CD14-positive monocyte (primary cell): ENCODE data around the gene PTPRN2. TPM values are rescaled to one million over a fixed set of nuclear protein-coding genes. Genes with fewer than 3 reads are reported as not detected.

ENCODE experiments used
- DNase-seq, 3 donors: peaks; one replicate each; pipeline ENCODE4 v3.0.0-alpha.2; 2011 to 2022
- H2AFZ ChIP-seq: 2 replicates; pipeline ENCODE4 v1.6.0; 2012; ENCODE audit warnings: mild to moderate bottlenecking, low read depth, low read length, inconsistent platforms; ENCODE audit not compliant: insufficient read depth, poor library complexity, severe bottlenecking
- H3K27ac ChIP-seq, 2 donors: 1 replicate in 1 of 2; 2 replicates in 1 of 2; pipeline ENCODE4 v1.5.1; 2012 to 2013; ENCODE audit warnings: low read length in 2 of 2, control low read depth in 1 of 2, inconsistent platforms in 1 of 2, low read depth in 1 of 2, mild to moderate bottlenecking in 1 of 2
- H3K27me3 ChIP-seq, 2 donors: one replicate each; pipeline versions ENCODE4 v1.6.0 to v1.6.1; 2011 to 2013; ENCODE audit warnings: low read length in 2 of 2; ENCODE audit not compliant: control insufficient read depth in 2 of 2, insufficient read depth in 2 of 2
- H3K36me3 ChIP-seq, 2 donors: replicated peaks in 1 of 2; 1 replicate in 1 of 2; 2 replicates in 1 of 2; pipeline versions ENCODE4 v1.5.1 to v1.6.1; 2012 to 2013; ENCODE audit warnings: low read length in 2 of 2, control low read depth in 1 of 2, inconsistent platforms in 1 of 2, mild to moderate bottlenecking in 1 of 2; ENCODE audit not compliant: insufficient read depth in 2 of 2, control insufficient read depth in 1 of 2
- H3K4me1 ChIP-seq, 2 donors: 1 replicate in 1 of 2; 2 replicates in 1 of 2; pipeline versions ENCODE4 v1.5.1 to v1.6.1; 2012 to 2013; ENCODE audit warnings: low read length in 2 of 2, control low read depth in 1 of 2, inconsistent platforms in 1 of 2, mild to moderate bottlenecking in 1 of 2, moderate library complexity in 1 of 2; ENCODE audit not compliant: insufficient read depth in 2 of 2, control insufficient read depth in 1 of 2
- H3K4me2 ChIP-seq: replicated peaks from 2 replicates; pipeline ENCODE3; 2012; ENCODE audit warnings: low read length, moderate library complexity, mild to moderate bottlenecking; ENCODE audit not compliant: poor library complexity, severe bottlenecking; ENCODE audit errors: extremely low read depth
- H3K4me3 ChIP-seq, 3 experiments: fragments of 200-600 bp in 1 of 3; sonication (generic) in 1 of 3; replicated peaks in 1 of 3; 1 replicate in 2 of 3; 2 replicates in 1 of 3; pipeline ENCODE4 v1.5.1; 2011 to 2013; ENCODE audit warnings: low read length in 3 of 3, mild to moderate bottlenecking in 3 of 3, control low read depth in 2 of 3, low read depth in 2 of 3, inconsistent platforms in 1 of 3, moderate library complexity in 1 of 3
- H3K79me2 ChIP-seq: 2 replicates; pipeline ENCODE4 v1.6.0; 2012; ENCODE audit warnings: mild to moderate bottlenecking, control low read depth, inconsistent platforms, low read length, moderate library complexity; ENCODE audit not compliant: insufficient read depth
- H3K9ac ChIP-seq: 2 replicates; pipeline ENCODE4 v1.6.0; 2017; ENCODE audit warnings: low read length, mild to moderate bottlenecking; ENCODE audit not compliant: insufficient read depth, poor library complexity, severe bottlenecking
- H3K9me3 ChIP-seq, 2 donors: replicated peaks in 1 of 2; 1 replicate in 1 of 2; 2 replicates in 1 of 2; pipeline versions ENCODE4 v1.5.1 to v1.6.1; 2012 to 2013; ENCODE audit warnings: low read length in 2 of 2, control low read depth in 1 of 2; ENCODE audit not compliant: control insufficient read depth in 1 of 2, insufficient read depth in 1 of 2
- H4K20me1 ChIP-seq: 2 replicates; pipeline ENCODE4 v1.6.0; 2012; ENCODE audit warnings: mild to moderate bottlenecking, low read length, control low read depth, moderate library complexity; ENCODE audit not compliant: insufficient read depth
- H3K27ac Mint-ChIP-seq, 7 donors: one replicate each; pipeline ENCODE4 v1.8.0; 2020; ENCODE audit warnings: mild to moderate bottlenecking in 7 of 7, mixed read lengths in 7 of 7, moderate library complexity in 6 of 7, inconsistent platforms in 2 of 7
- H3K27me3 Mint-ChIP-seq, 3 donors: one replicate each; pipeline ENCODE4 v1.8.0; 2021 to 2022; ENCODE audit warnings: low read depth in 3 of 3, mild to moderate bottlenecking in 3 of 3, mixed read lengths in 3 of 3, moderate library complexity in 3 of 3, inconsistent platforms in 1 of 3
- H3K36me3 Mint-ChIP-seq, 2 donors: one replicate each; pipeline ENCODE4 v1.8.0; 2020; ENCODE audit warnings: mixed read lengths in 2 of 2, inconsistent platforms in 1 of 2, mild to moderate bottlenecking in 1 of 2
- H3K4me1 Mint-ChIP-seq: one replicate; pipeline ENCODE4 v1.8.0; 2020; ENCODE audit warnings: mild to moderate bottlenecking, mixed read lengths
- H3K4me3 Mint-ChIP-seq, 2 donors: one replicate each; pipeline ENCODE4 v1.8.0; 2020; ENCODE audit warnings: mild to moderate bottlenecking in 2 of 2, mixed read lengths in 2 of 2, moderate library complexity in 1 of 2
- H3K9me3 Mint-ChIP-seq, 7 donors: one replicate each; pipeline ENCODE4 v1.8.0; 2020 to 2022; ENCODE audit warnings: mixed read lengths in 7 of 7, mild to moderate bottlenecking in 6 of 7, moderate library complexity in 6 of 7, inconsistent platforms in 2 of 7
- WGBS: methylation state at CpG from one replicate; pipeline ENCODE4 v1.1.5; 2013; ENCODE audit warnings: missing lambda C conversion rate; ENCODE audit not compliant: insufficient coverage; 5-methylcytosine and 5-hydroxymethylcytosine counted together
- intact Hi-C, 2 donors: fragments of 100-400 bp; cut with micrococcal nuclease; formaldehyde crosslinking; loops; one replicate each; pipeline versions ENCODE4 v1.15.0 to v1.15.1; 2023
- polyA plus RNA-seq, 3 donors: library from polyadenylated mRNA; depleted of rRNA in 1 of 3; unstranded in 2 of 3; stranded (reverse) in 1 of 3; fragments of 300-500 nt in 2 of 3; fragments of >200 nt in 1 of 3; fragmentation: Illumina TruSeq in 2 of 3; gene quantifications; 1 replicate in 2 of 3; 2 replicates in 1 of 3; pipeline ENCODE4 v1.2.3, GENCODE V29; 2012 to 2021
- TF ChIP-seq, protein P1 (sequence below): fragments of 200-600 bp; IDR thresholded peaks from one replicate; pipeline ENCODE4 v1.8.0; 2022; ENCODE audit warnings: antibody characterized with exemption, mild to moderate bottlenecking

Gene PTPRN2
- polyA plus RNA-seq, 3 donors: 0.25 to 1.4 (median 0.97) TPM

DNA sequence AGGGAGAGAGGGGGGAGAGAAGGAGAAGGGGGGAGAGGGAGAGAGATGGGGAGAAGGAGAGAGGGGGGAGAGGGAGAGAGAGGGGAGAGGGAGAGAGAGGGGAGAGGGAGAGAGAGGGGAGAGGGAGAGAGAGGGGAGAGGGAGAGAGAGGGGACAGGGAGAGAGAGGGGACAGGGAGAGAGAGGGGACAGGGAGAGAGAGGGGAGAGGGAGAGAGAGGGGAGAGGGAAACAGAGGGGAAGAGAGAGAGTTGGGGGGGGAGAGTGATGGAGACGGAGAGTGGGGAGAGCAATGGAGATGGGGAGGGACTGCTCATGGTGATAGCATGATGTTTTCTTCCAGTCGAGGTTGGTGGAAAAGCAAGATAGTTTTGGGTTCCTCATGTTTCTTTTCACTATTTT lies 1078.4 kb downstream of the PTPRN2 start:
- no peak overlapping the region for H3K9ac ChIP-seq
- peaks cover 14 to 28% (median 20%) of the 10 kb centered on the region in 3 donors for H3K27me3 Mint-ChIP-seq
- H3K4me3 Mint-ChIP-seq: no peak overlapping the region

GRCh38 chr7:157508477-157508881 lies 1079.1 kb downstream of the PTPRN2 start:
- H3K4me1 Mint-ChIP-seq: peaks cover 8% of the 10 kb centered on the region
- Histone ChIP-seq H3K27me3 (peaks cover 0 to 9% of the 10 kb centered on the region in 2 donors), H3K36me3 (no peaks in the 10 kb centered on the region), H3K4me1 (peaks cover 8 to 9% of the 10 kb centered on the region in 2 donors), H3K79me2 (no peaks in the 10 kb centered on the region), H3K27ac (no peak overlapping the region), H2AFZ (no peak overlapping the region), H3K9ac (no peak overlapping the region), H4K20me1 (no peaks in the 10 kb centered on the region), H3K9me3 (peaks cover 13 to 17% of the 10 kb centered on the region in 2 donors), H3K4me3 (no peak overlapping the region), H3K4me2 (no peak overlapping the region)
- peak overlapping the region in 1 of 7 donors; percentile 83 for H3K27ac Mint-ChIP-seq
- 86% methylated on average over 11 of the region's 11 CpGs for WGBS
- H3K9me3 Mint-ChIP-seq: peaks cover 3 to 27% (median 18%) of the 10 kb centered on the region in 7 donors
- DNase-seq: no peak
- peaks cover 14 to 31% (median 24%) of the 10 kb centered on the region in 3 donors for H3K27me3 Mint-ChIP-seq
- TF ChIP-seq, protein P1, sequence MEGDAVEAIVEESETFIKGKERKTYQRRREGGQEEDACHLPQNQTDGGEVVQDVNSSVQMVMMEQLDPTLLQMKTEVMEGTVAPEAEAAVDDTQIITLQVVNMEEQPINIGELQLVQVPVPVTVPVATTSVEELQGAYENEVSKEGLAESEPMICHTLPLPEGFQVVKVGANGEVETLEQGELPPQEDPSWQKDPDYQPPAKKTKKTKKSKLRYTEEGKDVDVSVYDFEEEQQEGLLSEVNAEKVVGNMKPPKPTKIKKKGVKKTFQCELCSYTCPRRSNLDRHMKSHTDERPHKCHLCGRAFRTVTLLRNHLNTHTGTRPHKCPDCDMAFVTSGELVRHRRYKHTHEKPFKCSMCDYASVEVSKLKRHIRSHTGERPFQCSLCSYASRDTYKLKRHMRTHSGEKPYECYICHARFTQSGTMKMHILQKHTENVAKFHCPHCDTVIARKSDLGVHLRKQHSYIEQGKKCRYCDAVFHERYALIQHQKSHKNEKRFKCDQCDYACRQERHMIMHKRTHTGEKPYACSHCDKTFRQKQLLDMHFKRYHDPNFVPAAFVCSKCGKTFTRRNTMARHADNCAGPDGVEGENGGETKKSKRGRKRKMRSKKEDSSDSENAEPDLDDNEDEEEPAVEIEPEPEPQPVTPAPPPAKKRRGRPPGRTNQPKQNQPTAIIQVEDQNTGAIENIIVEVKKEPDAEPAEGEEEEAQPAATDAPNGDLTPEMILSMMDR: no peak
- H3K4me3 Mint-ChIP-seq: no peak overlapping the region
- no peaks in the 10 kb centered on the region for H3K36me3 Mint-ChIP-seq
- intact Hi-C loops: no loop called here

More for the DNA sequence above, 1078.4 kb downstream of the PTPRN2 start:
- Histone ChIP-seq H3K4me3 (no peak overlapping the region), H3K9me3 (peaks cover 11 to 17% of the 10 kb centered on the region in 2 donors), H4K20me1 (no peaks in the 10 kb centered on the region), H3K4me1 (peaks cover 7 to 9% of the 10 kb centered on the region in 2 donors), H3K79me2 (no peaks in the 10 kb centered on the region), H3K36me3 (no peaks in the 10 kb centered on the region), H3K27ac (no peak overlapping the region), H3K27me3 (peaks cover 0 to 9% of the 10 kb centered on the region in 2 donors), H2AFZ (no peak overlapping the region), H3K4me2 (no peak overlapping the region)
- WGBS: 67% methylated on average over 1 of the region's 2 CpGs
- H3K4me1 Mint-ChIP-seq: peaks cover 6% of the 10 kb centered on the region
- intact Hi-C loops: no loop called here
- TF ChIP-seq, protein P1: no peak
- peaks cover 3 to 23% (median 15%) of the 10 kb centered on the region in 7 donors for H3K9me3 Mint-ChIP-seq
- DNase-seq: no peak
- H3K36me3 Mint-ChIP-seq: no peaks in the 10 kb centered on the region
- H3K27ac Mint-ChIP-seq: no peak overlapping the region
